Measurements from ENCODE around the gene PEX11B. TPM values are rescaled to one million over a fixed set of nuclear protein-coding genes. Genes with fewer than 3 reads are reported as not detected.

Gene PEX11B
- total RNA-seq, 1 experiment from 2014 or later, result 22.4 TPM

DNA sequence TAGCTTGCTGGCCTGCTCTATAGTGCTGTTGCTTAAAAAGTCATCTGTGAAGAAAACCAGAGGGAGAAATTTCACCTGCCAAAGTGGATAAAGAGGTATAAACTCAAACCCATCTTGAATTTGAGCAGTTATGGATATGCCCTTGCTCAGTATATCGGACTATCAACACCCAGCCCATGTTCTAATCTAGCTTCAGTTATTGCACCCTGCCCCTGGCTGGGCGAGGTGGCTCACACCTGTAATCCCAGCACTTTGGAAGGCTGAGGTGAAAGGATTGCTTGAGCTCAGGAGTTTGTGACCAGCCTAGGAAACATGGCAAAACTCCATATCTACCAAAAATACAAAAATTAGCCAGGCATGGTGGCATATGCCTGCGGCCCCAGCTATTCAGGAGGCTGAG, 26.0 kb upstream of the PEX11B start:
- Histone ChIP-seq H3K9me3 (ENCODE audit: low read depth, low read length, poor library complexity, severe bottlenecking) (no peaks in the 10 kb centered on the region), H3K36me3 (ENCODE audit: insufficient read depth, low read length, poor library complexity, severe bottlenecking) (peaks cover 18% of the 10 kb centered on the region), H3K27ac (ENCODE audit: low read depth, low read length, poor library complexity, severe bottlenecking) (no peak overlapping the region), H3K27me3 (replicated peaks; ENCODE audit: insufficient read depth, low read depth, low read length, poor library complexity) (no peaks in the 10 kb centered on the region), H3K4me3 (ENCODE audit: low read depth, low read length, poor library complexity, severe bottlenecking) (no peak overlapping the region), H3K4me1 (ENCODE audit: insufficient read depth, low read length, poor library complexity, severe bottlenecking) (no peaks in the 10 kb centered on the region)
- DNase-seq (ENCODE audit: low spot score), result no peak
- intact Hi-C loops (cut with micrococcal nuclease; ENCODE audit: unreplicated experiment), result no loop called here
- TF ChIP-seq EZH2 (IDR thresholded peaks at IDR 0.05; ENCODE audit: borderline replicate concordance, low read depth, low read length, poor library complexity, severe bottlenecking), result no peak
- TF ChIP-seq, protein P1, sequence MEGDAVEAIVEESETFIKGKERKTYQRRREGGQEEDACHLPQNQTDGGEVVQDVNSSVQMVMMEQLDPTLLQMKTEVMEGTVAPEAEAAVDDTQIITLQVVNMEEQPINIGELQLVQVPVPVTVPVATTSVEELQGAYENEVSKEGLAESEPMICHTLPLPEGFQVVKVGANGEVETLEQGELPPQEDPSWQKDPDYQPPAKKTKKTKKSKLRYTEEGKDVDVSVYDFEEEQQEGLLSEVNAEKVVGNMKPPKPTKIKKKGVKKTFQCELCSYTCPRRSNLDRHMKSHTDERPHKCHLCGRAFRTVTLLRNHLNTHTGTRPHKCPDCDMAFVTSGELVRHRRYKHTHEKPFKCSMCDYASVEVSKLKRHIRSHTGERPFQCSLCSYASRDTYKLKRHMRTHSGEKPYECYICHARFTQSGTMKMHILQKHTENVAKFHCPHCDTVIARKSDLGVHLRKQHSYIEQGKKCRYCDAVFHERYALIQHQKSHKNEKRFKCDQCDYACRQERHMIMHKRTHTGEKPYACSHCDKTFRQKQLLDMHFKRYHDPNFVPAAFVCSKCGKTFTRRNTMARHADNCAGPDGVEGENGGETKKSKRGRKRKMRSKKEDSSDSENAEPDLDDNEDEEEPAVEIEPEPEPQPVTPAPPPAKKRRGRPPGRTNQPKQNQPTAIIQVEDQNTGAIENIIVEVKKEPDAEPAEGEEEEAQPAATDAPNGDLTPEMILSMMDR (conservative IDR thresholded peaks at IDR 0.05; ENCODE audit: low read depth, low read length), result no peak
- CTCF ChIA-PET, result no interaction called here
- POLR2A ChIA-PET (ENCODE audit: low non-redundant PET), result no interaction called here
- no TSS peak for BruUV-seq (replicated peaks)

DNA sequence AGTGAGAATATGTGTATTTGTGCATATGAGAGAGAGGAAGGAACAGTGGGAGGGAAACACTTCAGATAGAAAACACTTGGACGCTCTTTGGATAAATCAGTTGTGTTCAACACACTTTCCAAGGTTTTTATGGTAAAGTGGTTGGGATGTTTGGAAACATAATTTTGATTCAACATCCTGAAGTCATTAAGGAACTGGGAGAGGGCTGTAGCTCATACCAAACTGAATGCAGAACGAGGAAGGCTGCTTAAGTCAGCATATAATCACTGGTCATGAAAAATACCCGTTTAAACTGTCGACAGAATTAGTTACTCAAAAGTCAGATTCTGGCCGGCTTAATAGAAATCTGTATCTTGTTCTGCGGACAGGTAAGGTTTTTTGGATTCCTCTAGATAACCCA, 24.4 kb upstream of the PEX11B start:
- Histone ChIP-seq H3K4me1 (ENCODE audit: insufficient read depth, low read length, poor library complexity, severe bottlenecking) (no peaks in the 10 kb centered on the region), H3K9me3 (ENCODE audit: low read depth, low read length, poor library complexity, severe bottlenecking) (no peaks in the 10 kb centered on the region), H3K36me3 (ENCODE audit: insufficient read depth, low read length, poor library complexity, severe bottlenecking) (peaks cover 18% of the 10 kb centered on the region), H3K4me3 (ENCODE audit: low read depth, low read length, poor library complexity, severe bottlenecking) (no peak overlapping the region), H3K27ac (ENCODE audit: low read depth, low read length, poor library complexity, severe bottlenecking) (no peak overlapping the region), H3K27me3 (replicated peaks; ENCODE audit: insufficient read depth, low read depth, low read length, poor library complexity) (no peaks in the 10 kb centered on the region)
- no TSS peak for BruUV-seq (replicated peaks)
- DNase-seq (ENCODE audit: low spot score), result no peak
- TF ChIP-seq, protein P1 (conservative IDR thresholded peaks at IDR 0.05; ENCODE audit: low read depth, low read length), result no peak
- no peak for TF ChIP-seq EZH2 (IDR thresholded peaks at IDR 0.05; ENCODE audit: borderline replicate concordance, low read depth, low read length, poor library complexity, severe bottlenecking)
- ChIA-PET CTCF (no interaction called here), POLR2A (ENCODE audit: low non-redundant PET) (no interaction called here)
- intact Hi-C loops (cut with micrococcal nuclease; ENCODE audit: unreplicated experiment), result no loop called here

DNA sequence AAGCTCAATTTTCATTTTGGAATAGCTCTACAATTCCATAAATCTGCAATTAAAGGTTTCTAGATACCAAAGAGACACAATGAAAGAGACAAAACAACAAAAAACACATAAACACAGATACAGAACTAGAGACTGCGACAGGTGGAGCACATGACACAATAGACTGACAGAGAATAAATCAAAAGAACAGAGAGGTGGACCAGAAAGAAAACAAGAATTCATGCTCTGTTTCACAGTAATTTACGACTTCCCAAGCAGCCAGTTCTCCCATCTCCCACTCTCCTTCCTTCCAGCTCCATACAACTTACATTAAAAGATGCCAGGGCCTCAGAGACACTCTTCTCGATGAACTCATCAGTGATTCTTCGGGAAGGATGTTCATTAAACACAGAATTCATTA, 23.9 kb upstream of the PEX11B start:
- no peak for DNase-seq (ENCODE audit: low spot score)
- Histone ChIP-seq H3K4me1 (ENCODE audit: insufficient read depth, low read length, poor library complexity, severe bottlenecking) (no peaks in the 10 kb centered on the region), H3K9me3 (ENCODE audit: low read depth, low read length, poor library complexity, severe bottlenecking) (no peaks in the 10 kb centered on the region), H3K4me3 (ENCODE audit: low read depth, low read length, poor library complexity, severe bottlenecking) (no peak overlapping the region), H3K36me3 (ENCODE audit: insufficient read depth, low read length, poor library complexity, severe bottlenecking) (peaks cover 14% of the 10 kb centered on the region), H3K27ac (ENCODE audit: low read depth, low read length, poor library complexity, severe bottlenecking) (no peak overlapping the region), H3K27me3 (replicated peaks; ENCODE audit: insufficient read depth, low read depth, low read length, poor library complexity) (no peaks in the 10 kb centered on the region)
- POLR2A ChIA-PET (ENCODE audit: low non-redundant PET), result no interaction called here
- CTCF ChIA-PET, result no interaction called here
- TF ChIP-seq, protein P1 (conservative IDR thresholded peaks at IDR 0.05; ENCODE audit: low read depth, low read length), result no peak
- TF ChIP-seq EZH2 (IDR thresholded peaks at IDR 0.05; ENCODE audit: borderline replicate concordance, low read depth, low read length, poor library complexity, severe bottlenecking), result no peak
- intact Hi-C loops (cut with micrococcal nuclease; ENCODE audit: unreplicated experiment), result no loop called here
- BruUV-seq (replicated peaks), result no TSS peak
